Activated CD4-positive, alpha-beta T cell treated with anti-CD3 and anti-CD28 coated beads, Interleukin-10, Interleukin-2, amounts not matched to agents 100 ng/mL and 50 ng/mL, durations not matched to agents 16 hours and 8 hours (primary cell): ENCODE data around the gene ONECUT2.
"Not testable (repeated sequence)": the region's sequence is repeated elsewhere in the genome, so short reads cannot be mapped to it uniquely, and the experiment has no call there.

ENCODE experiments used
- DNase-seq: peaks from one replicate; pipeline ENCODE4 v3.0.0-alpha.2; 2020

ONECUT2 gene

GRCh38 chr18:57434536-57435494 is at the start of gene ONECUT2:
ONECUT2 (plus strand) TSS chr18:57435374; CDS start chr18:57435717, 343 bp downstream.
- DNase-seq: peak; percentile 77

GRCh38 chr18:57389271-57389670 is 45.9 kb upstream of the ONECUT2 start:
- DNase-seq: no peak

GRCh38 chr18:57390044-57390443 is 45.1 kb upstream of the ONECUT2 start:
- DNase-seq: no peak

- not testable (repeated sequence) for DNase-seq
Observed at GRCh38 chr18:57394749-57395148, 40.4 kb upstream of the ONECUT2 start.

- DNase-seq: not testable (repeated sequence)
Observed at GRCh38 chr18:57396831-57397230, 38.3 kb upstream of the ONECUT2 start.

- no peak for DNase-seq
Observed at GRCh38 chr18:57397440-57398132, 37.6 kb upstream of the ONECUT2 start.

GRCh38 chr18:57404345-57404744 is 30.8 kb upstream of the ONECUT2 start:
- no peak for DNase-seq

- no peak for DNase-seq
Observed at GRCh38 chr18:57409650-57410049, 25.5 kb upstream of the ONECUT2 start.

- DNase-seq: no peak
Observed at GRCh38 chr18:57410749-57411148, 24.4 kb upstream of the ONECUT2 start.

- no peak for DNase-seq
Observed at GRCh38 chr18:57416542-57416941, 18.6 kb upstream of the ONECUT2 start.

- no peak for DNase-seq
Observed at GRCh38 chr18:57422313-57422872, 12.8 kb upstream of the ONECUT2 start.

- no peak for DNase-seq
Observed at GRCh38 chr18:57423821-57424220, 11.4 kb upstream of the ONECUT2 start.

- no peak for DNase-seq
Observed at GRCh38 chr18:57425096-57425495, 10.1 kb upstream of the ONECUT2 start.

- DNase-seq: peak; percentile 41
Observed at GRCh38 chr18:57426187-57426586, 9.0 kb upstream of the ONECUT2 start.

GRCh38 chr18:57427429-57428201 is 7.6 kb upstream of the ONECUT2 start:
- no peak for DNase-seq

- DNase-seq: no peak
Observed at GRCh38 chr18:57428221-57429150, 6.7 kb upstream of the ONECUT2 start.

- DNase-seq: peak; percentile 44
Observed at GRCh38 chr18:57429167-57430078, 5.8 kb upstream of the ONECUT2 start.

GRCh38 chr18:57430079-57431001 is 4.8 kb upstream of the ONECUT2 start:
- no peak for DNase-seq

GRCh38 chr18:57431002-57431382 is 4.2 kb upstream of the ONECUT2 start:
- no peak for DNase-seq
